ENCODE results near the gene TMEM187.

TMEM187 gene

DNA sequence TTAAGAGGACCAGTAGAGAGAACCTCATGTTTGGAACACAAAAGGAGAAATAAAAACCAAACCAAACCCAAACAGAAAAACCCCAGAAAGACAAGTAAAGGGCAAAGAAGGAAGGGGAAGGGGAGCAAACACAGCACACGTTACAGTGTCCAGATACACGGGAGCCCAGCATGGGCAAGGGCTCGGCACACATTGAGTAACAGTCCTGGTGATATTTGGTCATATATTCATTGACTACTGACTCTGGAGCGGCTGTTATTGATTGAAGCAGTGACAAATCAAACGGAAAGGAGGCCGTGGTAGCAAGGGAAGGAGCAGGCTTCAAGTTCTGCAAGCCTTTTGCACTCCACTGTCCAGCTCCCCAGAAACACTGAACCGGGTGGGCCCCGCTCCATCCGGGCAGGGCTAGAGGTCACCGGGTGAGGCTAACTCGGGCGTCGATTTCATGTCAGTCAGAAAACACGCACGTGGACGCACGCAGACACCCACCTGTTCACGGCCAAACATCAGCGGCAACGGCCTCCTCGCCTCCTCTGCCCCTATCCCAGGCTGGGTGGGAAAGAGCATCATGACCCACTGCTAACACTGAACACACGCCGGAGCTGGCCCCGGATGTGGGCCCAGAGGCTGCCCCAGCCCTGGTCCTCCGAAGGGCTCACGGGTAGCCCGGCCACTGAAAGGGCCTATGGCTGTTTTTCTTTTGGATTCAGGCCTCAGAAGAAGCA lies 50.9 kb downstream of the TMEM187 start:
- DNase-seq, result no peak

DNA sequence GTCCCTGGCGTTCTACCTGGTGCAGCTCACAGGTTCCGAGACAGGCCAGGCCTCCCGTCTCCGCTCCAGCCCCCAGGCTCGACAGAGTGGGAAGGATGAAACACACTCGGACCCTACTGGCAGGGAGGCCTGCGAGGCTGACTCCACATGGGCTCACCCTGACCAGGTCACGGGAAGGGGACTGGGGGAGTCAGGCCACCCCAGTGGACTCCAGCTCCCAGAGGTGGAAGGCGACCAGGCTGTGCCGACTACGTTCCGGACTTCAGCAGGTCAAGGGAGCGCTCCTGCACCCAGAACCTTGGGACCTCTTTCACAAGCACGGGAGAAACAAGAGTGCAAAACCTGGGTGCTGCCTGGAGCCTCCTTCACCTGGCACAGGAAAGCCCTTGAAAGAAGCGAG lies 51.7 kb downstream of the TMEM187 start:
- DNase-seq, result no peak

DNA sequence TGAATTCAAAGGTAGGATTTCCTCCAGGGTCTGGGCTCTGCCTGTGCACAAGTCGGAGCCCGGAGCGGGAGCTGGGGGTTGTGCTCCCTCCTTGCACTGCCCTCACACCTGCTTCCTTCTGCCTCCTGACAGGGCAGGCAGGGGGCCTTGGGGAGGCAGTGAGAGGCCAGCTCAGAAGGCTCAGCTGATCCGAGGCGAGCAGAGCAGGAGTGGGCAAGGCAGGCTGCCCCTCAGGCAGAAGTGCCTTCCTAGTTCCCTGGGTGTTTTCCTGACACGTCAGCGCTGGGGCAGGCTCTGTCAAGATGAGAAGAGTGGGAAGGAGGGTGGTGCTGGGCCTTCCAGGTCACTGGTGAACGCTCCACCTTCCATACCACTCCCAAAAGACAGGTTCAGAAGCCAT lies 52.7 kb downstream of the TMEM187 start:
- no peak for DNase-seq

DNA sequence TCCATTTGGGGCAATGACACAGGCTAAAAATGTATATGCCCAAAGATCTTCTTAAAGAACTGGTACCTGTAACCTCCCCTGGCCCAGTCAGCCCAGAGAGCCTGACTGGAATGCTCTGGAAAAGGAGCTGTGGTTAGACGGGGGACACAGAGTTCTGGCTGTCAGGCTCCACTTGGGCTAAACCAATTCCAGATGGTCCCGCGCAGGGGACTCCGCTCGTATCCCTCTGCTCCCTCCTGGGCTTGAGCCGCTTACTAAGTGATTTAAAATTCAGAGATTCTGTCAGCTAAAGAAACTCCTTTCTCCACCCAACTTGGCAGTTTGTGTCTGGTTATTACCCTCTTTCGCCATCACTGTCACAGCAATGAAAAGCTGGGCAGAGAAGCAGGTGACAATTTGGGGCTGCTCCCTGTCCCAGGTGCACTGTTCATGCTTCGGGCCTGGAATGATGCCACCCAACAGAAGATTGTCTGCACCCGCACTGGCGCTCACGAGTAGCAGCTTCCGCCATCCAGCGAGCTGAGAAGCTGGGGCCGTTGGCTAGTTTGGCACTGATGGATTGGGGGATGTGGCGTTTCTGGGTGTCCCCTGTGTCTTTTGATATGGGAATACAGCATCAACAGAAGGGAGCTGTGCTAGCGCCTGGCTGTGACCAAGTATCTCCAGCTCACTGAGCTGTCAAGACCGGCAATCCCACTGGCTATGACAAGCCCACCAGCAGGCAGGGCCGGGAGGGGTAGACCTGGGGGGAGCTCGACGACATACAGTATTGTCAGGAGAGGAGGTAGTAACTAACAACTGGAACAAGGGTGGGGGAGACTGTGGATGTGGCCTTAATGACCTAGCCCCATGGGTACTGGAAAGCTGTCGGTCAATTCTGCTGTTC lies 53.8 kb downstream of the TMEM187 start:
- no peak for DNase-seq

DNA sequence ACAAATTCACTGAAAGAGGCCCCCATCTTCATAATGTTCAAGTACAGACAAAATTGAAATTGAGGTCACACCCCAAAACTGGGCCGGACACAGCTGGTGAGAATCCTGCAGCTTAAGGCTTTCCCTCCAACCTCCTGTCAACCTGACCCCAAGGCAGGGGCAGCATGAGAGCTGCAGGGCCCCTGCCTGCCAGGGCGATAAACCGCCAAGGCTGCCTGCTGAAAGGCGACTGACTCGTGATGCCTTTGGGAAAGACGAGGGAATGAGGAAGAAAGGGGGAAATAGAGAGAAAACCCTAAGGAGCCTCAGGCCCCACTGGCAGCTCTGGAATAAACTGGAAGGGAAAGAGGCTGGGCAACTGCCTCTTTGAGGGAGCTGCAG lies 54.5 kb downstream of the TMEM187 start:
- no peak for DNase-seq

DNA sequence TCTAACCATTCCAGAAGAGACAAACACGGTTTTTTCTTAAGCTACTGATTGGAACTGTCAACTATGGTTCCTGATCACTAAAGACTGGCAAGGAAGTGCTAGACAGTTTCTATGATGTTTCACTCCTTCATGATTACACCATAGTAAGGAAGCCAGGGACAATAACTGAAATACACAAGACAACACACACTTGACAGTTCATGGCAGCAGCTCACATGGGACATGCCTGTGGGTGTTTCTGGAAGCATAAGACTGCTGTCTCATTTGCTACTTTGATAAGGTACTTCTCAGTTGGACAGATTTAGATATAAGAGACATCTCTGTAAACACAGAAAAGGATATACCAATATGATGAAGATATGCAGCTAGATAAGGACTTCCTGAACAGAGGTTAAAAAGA lies 55.4 kb downstream of the TMEM187 start:
- no peak for DNase-seq

DNA sequence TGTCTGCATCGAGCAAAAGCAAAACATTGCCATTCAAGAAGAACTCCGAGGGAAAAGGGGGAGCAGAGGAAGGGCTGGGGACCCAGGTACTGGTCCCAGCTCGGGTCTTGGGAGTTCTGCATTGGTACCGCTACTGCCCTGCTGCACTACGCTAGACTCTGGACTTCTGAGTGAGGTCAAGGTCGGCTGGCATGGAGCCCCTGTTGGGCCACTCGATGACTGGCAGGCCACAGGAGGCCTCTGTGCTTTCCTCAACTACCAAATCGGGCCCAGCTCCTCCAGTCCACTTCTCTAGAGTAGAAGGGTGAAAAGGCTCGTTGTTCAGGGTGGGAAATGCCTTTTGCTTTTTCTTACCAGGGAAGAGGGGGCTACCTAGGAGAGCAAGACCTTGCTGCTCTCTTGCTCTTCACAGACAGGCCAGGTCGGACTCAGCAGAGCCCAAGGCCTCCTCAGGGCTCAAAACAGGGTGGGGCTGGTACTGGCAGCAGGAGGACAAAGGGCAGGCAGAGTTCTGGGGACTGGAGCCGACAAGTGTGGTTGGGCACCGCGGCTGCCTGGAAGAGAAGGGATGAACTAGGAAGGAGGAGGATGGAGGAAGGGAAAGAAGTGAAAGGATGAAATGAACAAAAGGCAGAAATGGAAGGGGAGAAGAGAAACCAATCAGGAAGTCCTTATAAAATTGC lies 56.1 kb downstream of the TMEM187 start:
- no peak for DNase-seq

DNA sequence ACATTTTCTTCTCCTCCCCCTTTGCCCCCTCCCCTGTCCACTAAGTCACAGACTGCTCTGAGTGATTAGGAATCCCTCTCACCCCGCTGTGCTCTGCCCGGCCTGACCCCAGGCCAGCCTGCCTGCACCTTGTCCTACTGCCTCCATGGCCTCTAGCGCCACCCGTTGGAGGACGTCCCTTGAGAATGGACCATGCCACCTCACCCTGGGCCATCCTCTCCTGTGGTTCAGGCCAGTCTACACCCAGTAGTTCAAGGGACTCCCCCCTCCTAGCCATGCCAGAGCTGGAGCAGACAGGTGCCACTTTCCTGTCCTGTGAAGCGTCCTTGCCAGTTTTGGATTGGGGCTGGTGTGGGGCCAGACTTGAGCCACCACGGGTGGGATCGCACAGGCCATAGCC lies 56.9 kb downstream of the TMEM187 start:
- DNase-seq, result no peak

DNA sequence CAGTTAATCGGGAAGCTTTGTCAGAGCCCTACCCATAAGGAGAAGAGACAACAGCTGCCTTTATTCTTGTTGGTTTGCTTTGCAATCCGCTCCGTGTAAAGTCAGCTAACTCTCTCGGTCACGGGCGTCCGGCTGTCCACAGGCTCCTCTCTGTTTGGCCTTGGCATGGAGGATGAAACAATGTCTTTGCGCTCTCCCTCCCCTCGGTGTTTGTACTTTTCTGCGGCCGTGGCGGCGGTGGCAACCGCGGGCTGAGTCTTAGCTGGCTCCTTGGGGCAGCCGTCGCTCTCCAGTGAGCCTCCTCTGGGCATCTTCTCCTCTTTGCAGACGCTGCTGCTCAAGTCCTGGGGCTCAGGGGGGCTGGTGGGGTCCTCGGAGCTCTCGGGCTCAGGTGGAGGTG lies 57.7 kb downstream of the TMEM187 start:
- DNase-seq, result no peak

DNA sequence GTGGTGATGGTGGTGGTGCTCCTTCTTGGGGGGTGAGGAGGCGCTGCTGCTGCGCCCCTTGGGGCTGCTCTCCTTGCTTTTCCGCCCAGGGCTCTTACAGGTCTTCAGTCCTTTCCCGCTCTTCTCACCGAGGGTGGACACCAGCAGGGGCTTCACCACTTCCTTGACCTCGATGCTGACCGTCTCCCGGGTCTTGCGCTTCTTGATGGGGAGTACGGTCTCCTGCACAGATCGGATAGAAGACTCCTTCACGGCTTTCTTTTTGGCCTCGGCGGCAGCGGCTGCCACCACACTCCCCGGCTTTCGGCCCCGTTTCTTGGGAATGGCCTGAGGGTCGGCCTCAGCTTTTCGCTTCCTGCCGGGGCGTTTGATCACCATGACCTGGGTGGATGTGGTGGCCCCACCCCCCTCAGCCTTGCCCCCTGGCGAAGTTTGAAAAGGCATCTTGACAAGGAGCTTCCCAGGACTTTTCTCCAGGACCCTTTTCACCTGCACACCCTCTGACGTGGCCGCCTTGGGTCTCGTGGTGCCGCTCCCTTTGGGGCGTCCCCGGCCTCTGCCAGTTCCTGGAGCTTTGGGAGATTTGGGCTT lies 58.3 kb downstream of the TMEM187 start:
- DNase-seq, result no peak

DNA sequence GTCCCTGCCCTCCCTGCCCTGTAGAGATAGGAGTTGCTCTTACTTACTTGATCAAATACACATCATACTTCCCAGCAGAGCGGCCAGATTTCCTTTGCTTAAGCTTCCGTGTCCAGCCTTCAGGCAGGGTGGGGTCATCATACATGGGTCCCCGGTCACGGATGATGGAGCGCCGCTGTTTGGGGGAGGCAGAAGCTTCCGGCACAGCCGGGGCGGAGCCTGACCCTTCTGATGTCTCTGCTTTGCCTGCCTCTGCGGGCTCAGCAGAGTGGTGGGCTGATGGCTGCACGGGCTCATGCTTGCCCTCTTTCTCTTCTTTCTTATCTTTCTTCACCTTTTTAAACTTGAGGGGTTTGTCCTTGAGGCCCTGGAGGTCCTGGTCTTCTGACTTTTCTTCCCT lies 59.6 kb downstream of the TMEM187 start:
- no peak for DNase-seq

DNA sequence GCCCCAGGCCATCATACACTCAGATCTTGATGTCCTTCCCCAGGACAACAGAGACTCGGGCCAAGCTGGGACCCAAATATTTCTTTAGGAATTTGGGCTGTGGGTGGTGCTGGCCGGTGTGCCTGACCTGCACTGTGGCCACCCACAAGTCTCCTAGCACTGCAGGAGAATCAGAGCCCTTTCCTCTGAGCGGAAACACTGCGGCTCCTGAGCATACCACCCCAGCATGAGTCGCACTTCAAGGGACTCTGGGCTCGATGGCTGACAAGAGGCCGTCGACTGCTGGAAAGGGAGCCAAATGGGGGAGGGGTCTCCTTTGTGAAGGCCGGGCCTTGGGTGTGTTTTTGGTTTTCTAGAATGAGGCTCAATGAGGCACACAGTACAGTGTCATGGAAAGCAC lies 60.1 kb downstream of the TMEM187 start:
- no peak for DNase-seq
